Fibroblast of skin of left quadriceps (primary cell): ENCODE results near the gene ABCB11.

Experiments used
- DNase-seq, 2 experiments: peaks; one replicate each; pipeline ENCODE4 v3.0.0-alpha.2; 2013; ENCODE audit warnings: low read depth in 2 of 2

Gene ABCB11

DNA sequence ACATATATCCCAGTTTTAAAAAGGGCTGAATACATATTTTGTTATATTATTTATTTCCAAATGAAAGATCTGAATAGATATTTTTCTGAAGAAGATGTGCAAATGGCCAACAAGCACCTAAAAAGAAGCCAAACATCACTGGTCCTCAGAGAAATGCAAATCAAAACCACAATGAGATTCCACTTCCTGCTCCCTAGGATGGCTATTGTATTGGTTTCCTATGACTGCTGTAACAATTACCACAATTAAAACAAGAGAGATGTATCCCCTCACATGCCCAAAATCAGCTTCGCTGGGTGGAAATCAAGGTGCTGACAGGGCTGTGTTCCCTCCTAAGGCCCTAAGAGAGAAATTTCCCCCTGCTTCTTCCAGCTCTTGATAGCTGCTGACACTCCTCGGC is 23.2 kb downstream of the ABCB11 start:
- no peak for DNase-seq

DNA sequence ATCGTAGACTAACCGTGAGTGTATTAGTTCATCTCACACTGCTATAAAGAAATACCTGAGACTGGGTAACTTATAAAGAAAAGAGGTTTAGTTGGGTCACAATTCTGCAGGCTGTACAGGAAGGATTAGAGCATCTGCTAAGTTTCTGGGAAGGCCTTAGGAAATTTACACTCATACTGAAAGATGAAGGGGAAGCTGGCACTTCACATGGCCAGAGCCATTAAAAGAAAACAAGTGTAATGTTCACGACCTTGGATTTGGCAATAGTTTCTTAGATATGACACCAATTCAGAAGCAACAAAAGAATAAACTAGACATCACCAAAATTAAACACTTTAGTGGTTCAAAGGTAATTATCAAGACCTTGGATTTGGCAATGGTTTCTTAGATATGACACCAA is 23.8 kb downstream of the ABCB11 start:
- no peak for DNase-seq

DNA sequence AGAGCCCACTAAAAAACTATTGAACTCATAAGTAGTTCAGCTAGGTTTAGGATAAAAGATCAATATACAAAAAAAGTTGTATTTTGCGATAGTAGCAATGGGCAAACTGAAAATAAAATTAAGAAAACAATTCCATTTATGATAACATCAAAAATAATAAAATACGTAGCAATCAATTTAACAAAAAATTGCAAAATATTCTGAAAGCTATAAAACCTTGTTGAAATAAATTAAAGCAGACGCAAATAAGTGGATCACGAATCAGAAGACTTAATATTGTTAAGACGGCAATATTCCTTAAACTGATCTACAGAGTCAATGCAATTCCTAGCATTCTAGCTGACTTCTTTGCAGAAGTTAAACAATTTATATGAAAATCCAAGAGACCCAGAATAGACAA is 24.5 kb downstream of the ABCB11 start:
- no peak for DNase-seq

DNA sequence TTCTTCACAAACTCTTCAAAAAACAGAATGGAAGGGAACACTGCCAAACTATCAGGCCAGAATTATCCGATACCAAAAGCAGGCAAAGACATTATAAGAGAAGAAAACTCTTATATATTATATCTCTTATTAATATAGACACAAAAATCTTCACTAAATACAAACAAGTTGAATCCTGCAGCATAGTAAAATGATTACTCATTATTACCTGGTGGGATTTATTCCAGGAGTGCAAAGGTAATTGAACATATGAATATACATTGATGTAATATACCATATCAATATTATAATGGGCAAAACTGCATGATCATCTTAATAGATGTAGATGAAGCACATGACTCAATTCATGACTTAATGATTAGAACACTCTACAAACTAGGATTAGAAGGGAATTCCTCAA is 25.1 kb downstream of the ABCB11 start:
- no peak for DNase-seq

DNA sequence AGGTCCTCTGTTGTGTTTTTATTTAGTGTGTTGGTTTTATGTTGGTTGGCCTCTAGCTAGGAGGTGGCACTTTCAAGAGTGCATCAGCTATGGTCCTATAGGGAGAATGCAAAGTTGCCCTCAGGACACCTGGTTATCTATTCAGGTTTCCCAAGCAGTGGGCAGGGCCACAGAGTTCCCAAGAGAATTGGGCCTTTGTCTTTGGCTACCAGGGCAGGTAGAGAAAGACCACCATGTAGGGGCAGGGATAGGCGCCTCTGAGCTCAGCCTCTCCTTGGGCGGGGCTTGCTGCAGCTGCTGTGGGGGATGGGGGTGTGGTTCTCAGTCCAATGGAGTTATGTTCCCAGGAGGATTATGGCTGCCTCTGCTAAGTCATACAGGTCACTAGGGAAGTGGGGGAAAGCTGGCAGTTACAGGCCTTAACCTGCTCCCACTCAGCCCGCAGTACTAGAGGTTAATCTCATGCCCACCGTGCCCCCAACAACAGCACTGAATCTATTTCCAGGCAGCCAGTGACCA is 26.0 kb downstream of the ABCB11 start:
- DNase-seq: no peak

DNA sequence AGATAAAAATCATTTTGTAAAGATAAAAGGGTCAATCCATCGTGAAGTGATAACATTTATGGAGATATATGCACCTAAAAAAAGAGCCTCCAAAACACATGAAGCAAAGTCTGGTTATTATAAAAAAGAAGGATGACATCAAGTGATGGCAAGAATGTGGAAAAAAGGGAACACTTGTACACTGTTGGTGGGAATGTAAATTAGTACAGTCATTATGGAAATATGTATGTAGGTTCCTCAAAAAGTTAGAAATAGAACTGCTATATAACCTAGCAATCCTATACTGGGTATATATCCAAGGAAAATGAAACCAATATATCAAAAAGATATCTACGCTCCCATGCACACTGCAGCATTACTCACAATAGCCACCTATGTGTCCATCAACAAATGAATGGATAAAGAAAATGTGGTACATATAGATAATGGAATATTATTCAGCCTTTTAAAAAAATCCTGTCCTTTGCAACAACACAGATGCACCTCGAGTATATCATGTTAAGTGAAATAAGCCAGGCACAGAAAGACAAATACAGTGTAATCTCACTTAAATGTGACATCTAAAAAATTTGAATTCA is 28.9 kb downstream of the ABCB11 start:
- DNase-seq: no peak

DNA sequence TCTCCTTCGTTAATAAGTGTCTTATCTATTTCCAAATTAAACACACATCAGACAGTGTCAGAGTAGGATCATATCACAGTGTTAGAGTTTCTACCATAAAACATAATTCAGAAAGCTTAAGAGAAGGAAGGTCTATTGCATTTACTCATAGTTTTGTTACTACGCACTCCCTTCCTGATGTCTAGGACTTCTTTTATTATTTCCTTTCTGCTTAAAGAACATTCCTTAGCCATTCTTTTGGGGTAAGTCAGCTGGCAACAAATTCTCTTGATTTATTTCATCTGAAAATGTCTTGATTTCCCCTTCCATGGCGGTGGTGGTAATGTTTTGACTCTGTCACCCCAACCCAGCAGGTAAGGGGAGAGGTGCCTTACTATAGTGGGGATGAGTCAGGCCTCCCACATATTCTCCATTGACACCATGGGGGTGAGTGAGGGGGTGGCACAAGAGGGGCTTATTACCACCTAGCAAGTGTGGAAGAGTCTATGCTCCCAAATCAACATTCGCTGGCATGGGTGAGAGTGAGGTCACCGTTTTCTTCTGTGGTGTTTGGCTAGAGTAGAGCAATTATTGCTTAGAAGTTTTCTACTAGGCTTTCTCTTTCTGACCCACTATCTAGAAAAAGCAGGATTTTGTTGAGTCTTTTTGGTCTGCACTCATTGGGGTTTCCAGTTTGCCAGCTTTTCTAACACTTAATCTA is 29.9 kb downstream of the ABCB11 start:
- no peak for DNase-seq

DNA sequence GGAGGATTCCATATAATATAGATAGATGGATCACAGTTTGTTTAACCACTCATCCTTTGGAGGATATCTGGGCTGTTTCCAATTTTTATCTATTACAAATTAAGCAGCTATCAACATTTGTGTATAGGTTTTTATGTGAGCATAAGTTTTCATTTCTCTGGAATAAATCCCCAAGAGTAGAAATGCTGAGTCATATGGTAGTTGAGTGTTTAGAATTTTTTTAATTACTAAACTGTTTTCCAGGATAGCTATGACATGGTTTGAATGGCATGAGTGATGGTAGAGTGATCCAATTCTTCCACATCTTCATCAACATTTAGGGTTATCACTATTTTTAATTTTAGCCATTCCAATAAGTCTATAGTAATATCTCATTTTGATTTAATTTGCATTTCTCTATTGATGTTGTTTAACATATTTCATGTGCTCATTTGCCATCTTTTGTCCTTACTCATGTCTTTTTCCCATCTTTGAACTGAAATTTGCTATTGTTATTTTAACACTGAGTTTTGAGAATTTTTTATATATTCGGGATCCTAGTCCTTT is 31.4 kb downstream of the ABCB11 start:
- no peak for DNase-seq

DNA sequence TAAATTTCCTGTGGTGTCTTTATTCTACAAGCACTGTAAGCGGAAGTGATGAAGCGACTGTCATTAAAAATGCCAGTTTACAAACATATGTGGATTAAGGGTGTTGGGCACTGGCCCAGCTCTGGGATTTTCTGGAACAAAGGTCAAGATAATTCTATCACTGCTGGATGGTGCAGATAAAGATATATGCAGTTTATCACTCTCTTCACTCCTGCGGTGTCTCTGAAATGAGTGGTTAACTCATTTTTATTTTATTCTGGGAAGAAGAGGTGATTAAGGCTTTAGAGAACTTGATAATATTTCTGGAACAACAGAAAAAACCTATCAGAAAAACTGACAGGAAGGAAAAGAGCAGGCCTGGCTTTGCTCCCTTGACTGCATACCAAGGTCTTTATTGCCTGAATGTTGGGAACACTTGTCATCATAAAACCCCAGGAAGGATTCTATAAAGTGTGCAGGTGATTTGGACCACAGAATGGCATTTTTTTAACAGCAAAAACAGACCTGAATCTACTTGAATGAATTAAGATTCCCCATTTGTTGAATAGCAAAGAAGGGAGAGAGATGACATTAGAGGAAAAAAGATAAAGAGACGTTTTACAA is 32.4 kb downstream of the ABCB11 start:
- no peak for DNase-seq

DNA sequence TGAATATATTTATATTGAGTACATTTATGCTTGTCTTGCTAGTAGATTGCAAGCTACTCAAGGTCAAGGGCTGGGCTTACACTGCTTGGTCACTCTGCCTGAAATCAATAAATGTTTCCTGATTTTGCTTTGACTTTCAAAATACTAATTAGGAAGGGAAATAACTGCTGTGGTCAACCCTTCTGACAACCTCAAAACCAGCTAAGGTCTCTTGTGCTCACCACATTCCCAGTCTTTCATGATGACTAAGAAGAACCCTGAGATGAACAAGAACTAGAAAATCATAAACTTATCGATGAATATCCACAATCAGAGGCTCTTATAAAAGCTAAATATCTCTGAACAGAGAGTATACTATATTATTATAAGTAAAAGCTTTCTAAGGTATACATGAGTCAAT is 33.3 kb downstream of the ABCB11 start:
- no peak for DNase-seq

DNA sequence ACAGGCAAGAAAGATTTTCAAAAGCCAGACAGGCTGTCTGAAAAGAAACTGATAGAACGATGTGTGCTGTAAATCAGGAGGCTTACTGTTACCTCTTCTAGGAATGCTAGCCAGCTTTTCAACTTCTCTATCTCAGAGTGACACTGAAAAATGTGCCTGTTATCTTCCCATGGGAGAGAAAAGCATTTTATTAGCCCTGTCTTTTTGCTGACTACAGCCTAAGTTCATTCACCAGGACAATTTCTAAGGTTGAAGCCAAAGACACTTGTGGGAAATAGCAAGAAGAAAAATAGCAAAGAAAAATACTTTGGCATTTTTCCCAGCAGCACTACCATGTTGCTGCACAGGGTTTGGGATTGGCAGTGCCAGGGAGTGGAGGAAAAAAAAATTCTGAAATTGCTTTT is 34.0 kb downstream of the ABCB11 start:
- DNase-seq: no peak

DNA sequence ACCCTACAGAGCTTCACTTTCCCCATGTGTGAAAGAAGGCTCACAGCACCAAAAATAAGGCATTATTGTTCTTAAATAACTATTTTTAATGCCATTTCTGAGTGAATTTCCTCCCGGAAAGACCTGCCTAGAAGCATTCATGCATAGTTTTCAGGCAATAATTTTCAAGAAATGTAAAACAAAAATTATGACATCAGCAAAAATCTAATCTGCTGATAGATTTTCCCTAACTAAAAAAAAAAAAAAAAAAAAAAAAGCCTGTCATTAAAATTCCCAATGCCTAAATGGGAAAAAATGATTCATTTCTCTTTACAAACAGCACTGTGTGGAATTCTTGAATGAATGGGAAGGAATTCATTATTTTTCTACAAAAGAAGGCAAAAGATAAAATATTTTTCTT is 35.4 kb downstream of the ABCB11 start:
- no peak for DNase-seq

DNA sequence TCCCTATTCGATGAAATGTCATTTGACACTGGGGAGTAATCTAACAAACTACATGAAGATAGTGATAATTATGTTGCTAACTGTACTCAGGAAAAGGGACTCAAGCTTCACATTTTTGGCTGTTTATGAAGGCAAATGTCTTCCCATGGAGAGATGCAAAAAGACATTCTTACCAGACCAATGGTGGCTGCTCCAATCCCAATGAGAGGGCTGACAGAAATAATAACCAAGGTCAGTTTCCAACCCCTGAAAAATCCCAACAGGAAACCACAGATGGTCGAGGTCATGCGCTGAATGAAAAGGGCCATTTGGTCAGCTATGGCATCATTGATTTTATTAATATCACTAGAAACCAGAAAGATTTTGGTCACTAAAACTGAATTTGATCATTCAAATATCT is 37.6 kb downstream of the ABCB11 start:
- no peak for DNase-seq

DNA sequence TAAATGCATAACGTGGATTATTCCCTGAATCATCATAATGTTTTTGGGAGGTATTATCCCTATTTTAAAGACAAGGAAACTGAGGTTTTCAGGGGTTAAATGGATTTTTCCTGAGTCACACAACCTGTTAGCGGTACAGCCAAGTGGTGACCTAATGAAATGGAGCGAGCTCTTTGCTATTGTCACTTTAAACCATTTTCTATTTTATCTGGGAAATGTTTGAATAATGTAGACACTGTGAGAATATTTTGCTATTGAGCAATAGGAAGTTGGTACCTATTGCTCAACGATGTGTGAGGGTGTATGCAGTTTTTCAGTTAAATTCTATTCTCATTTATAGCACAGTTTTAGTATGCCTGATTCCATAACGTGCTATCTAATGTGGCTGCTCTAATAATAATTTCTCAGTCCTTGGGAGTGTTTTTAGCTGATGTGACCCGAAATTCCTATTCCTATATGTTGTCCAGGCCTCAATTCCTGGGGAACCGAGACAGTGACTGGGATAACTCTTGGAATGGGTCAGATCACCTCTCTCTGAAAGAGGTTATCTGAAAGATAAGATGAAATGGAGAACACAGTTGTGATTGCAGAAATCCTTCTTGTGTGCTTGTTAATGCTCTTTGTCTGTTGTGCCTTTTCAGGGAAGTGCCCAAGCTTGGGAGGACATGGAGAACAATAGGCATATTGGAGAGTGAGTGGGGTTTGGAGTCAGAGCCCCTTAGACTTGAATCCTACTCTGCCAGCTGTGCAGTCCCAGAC is 38.4 kb downstream of the ABCB11 start:
- no peak for DNase-seq

DNA sequence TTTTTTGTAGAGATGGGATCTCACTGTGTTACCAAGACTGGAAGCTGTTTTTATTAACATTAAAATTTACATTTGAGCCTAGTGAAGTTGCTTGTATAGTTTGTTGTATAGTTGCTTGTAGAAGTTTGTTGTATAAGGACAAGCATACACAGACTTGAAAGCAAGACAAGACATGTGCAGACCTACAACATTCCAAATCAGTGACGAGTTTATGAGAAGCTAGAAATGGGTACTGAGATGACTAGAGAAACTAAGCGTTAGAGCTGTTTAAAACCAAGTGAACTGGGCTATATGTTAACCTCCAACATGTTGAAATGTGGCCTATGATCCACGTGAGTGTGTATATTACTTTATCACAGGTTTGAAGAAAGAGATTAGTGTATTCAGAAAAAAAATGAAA is 39.1 kb downstream of the ABCB11 start:
- no peak for DNase-seq

DNA sequence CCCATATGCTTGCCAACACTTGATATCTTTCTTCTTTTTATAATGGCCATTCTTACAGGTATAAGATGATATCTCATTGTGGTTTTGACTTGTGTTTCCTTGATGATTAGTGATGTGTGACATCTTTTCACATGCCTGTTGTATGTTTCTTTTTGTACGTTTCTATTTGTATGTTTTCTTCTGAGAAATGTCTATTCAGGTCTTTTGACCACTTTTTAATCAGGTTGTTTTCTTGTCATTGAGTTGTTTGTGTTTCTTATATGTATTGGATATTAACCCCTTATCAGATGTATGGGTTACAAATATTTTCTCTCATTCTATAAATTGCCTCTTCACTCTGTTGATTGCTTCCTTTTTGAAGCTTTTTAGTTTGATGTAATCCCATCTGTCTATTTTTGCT is 42.4 kb downstream of the ABCB11 start:
- DNase-seq: no peak

DNA sequence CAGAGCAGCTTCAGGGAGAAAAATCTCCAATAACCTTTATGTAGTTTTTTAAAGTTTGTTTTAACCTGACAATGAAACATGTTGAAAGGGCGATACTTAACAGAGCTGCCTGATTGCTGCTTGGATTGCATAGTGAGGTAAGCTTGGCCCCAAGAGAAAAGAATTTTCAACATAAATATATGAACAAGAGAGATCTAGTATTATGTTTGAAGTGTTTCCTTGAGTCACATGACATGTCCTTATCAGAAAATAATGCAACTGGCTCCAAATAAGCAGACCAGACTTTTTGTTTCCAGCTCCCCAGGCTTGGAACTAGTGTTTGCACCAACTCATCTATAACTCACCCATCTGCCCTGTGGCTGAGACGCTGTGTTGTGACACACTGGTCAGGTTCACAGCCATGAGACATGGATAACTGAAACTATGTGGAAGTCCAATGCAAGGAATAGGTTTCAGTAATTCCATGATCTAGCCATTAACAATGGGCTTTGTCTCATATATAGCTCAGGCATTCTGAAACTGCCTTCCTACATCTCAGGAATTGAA is 44.7 kb downstream of the ABCB11 start:
- no peak for DNase-seq

DNA sequence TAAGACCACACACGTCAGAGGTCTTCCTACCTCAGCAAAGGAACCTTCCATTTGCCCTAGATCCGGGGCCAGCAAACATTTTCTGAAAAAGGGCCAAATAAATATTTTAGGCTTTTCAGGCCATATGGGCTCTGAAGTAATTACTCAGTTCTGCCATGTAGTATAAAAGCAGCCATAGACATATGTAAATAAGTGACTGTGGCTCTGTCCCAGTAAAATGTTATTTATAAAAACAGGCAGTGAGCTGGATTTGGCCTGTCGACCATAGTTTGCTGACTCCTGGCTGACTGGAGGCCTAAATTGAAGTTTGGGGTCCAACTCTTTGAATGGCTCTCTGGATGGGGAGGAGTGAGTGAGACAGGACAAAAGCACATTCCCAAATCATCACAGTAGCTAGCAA is 49.5 kb downstream of the ABCB11 start:
- DNase-seq: no peak

DNA sequence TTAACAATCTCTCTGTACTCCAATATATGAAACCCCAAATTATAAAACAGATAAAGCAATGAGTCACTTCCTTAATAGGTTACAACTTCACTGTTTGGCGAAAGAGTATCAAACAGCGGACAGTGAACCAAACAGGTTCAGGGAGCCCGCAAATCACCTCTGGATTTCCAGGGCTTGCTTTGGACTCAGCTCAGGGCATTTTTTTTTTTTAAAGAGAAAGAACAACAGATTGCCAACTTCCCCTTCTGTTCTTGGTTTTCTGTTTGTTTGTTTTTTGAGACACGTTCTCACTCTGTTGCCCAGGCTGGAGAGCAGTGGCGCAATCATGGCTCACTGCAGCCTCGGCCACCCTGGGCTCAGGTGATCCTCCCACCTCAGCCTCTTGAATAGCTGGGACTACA is 52.7 kb downstream of the ABCB11 start:
- DNase-seq: no peak

DNA sequence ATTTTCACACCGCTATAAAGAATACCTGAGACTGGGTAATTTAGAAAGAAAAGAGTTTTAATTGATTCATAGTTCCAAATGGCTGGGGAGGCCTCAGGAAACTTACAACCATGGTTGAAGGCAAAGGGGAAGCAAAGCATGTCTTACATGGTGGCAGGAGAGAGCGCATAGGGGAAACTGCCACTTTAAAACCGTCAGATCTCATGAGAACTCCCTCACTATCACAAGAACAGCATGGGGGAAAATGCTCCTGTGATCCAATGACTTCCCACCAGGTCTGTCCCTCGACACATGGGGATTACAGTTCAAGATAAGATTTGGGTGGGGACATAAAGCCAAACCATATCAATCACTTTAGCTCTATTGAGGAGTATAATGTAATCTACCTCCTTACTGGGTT is 53.5 kb downstream of the ABCB11 start:
- DNase-seq: no peak

DNA sequence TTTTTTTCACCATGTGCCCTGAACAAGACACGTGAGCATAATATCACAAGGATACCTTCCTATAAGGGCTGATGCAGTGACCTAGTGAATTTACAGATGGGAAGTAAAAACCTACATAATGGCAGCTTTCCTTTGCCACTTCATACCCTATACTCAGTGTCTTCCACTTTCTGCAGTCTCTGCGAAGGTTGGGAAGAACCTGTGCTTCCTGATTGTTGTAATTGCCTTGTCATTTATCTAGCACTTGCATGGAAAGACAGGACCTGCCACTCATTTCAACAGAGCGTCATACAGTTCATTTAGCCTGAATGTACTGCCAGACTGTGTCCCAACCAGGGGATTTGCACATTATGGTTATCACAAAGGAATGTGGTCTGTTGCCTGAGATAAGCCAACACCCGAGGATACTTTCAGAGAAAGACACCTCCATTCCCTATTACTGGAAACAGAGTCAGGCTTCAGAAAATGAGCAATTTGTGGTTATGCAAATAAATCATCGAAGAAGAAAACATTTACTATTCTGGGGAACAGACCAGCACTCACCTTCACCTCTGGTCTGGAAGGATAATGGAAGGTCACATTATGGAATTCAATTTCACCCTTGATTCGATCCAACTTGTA is 55.0 kb downstream of the ABCB11 start:
- no peak for DNase-seq

DNA sequence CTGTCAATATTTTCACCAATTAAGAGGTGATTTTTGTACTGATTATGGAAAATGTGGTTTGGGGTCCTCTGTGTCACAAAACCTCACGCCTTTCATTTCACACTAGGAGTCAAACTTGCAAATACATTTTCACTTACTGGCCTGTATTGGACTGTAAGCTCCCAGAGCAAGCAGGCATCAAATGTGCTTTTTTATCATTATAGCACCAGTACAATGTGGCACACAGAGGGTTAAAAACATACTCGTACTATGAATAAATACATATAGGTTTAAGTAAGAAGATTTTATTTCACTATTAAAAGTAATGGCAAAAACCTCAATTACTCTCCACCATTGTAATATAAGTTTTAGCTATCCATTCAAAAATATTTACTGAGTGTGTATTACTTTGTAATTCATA is 56.7 kb downstream of the ABCB11 start:
- DNase-seq: no peak
